Sigmoid colon (tissue), 7 donors: Measurements from ENCODE around the gene PAQR4. TPM values are rescaled to one million over a fixed set of nuclear protein-coding genes. Genes with fewer than 3 reads are reported as not detected.

Experiments used
- DNase-seq: peaks from one replicate; pipeline ENCODE4 v3.0.0-alpha.2; 2019
- H3K27ac ChIP-seq, 4 donors: fragments of 200-600 bp; sonication (generic); one replicate each; pipeline ENCODE4 v1.5.1; 2016 to 2019; ENCODE audit warnings: mild to moderate bottlenecking in 1 of 4
- H3K27me3 ChIP-seq, 3 donors: fragments of 200-600 bp; sonication (generic); one replicate each; pipeline ENCODE4 v1.5.1; 2019; ENCODE audit warnings: mild to moderate bottlenecking in 1 of 3
- H3K36me3 ChIP-seq, 4 donors: fragments of 200-600 bp; sonication (generic); one replicate each; pipeline ENCODE4 v1.5.1; 2016 to 2019
- H3K4me1 ChIP-seq, 4 donors: fragments of 200-600 bp; sonication (generic); one replicate each; pipeline ENCODE4 v1.5.1; 2017 to 2019
- H3K4me3 ChIP-seq, 4 donors: fragments of 200-600 bp; sonication (generic); one replicate each; pipeline ENCODE4 v1.5.1; 2017 to 2019; ENCODE audit warnings: mild to moderate bottlenecking in 2 of 4, moderate library complexity in 1 of 4
- H3K9me3 ChIP-seq, 4 donors: fragments of 200-600 bp in 3 of 4; sonication (generic) in 3 of 4; one replicate each; pipeline versions ENCODE4 v1.5.1 to v1.6.1; 2013 to 2019
- EP300 ChIP-seq, 4 donors: sonication (generic); formaldehyde crosslinking; IDR thresholded peaks; one replicate each; pipeline ENCODE4 v1.6.1; 2017; ENCODE audit warnings: antibody characterized with exemption in 4 of 4
- POLR2A ChIP-seq, 2 donors: fragments of 450-650 bp; IDR thresholded peaks; one replicate each; pipeline ENCODE4 v1.6.1; 2016; ENCODE audit warnings: antibody characterized with exemption in 2 of 2, mild to moderate bottlenecking in 2 of 2, moderate library complexity in 2 of 2
- POLR2AphosphoS5 ChIP-seq, 4 donors: sonication (generic); formaldehyde crosslinking; IDR thresholded peaks; one replicate each; pipeline ENCODE4 v1.6.1; 2017; ENCODE audit warnings: antibody characterized with exemption in 4 of 4
- WGBS, 2 donors: extraction: QIAGEN DNeasy Blood & Tissue Kit; methylation state at CpG; one replicate each; pipeline ENCODE4 v1.1.7; 2013; 5-methylcytosine and 5-hydroxymethylcytosine counted together
- intact Hi-C: fragments of 100-400 bp; cut with DNase I; formaldehyde crosslinking; loops from one replicate; pipeline ENCODE4 v1.15.1; 2023
- polyA plus RNA-seq, 3 donors: library from polyadenylated mRNA; stranded (reverse); fragments of 200-250 nt; gene quantifications; one replicate each; pipeline ENCODE4 v1.2.3, GENCODE V29; 2013
- total RNA-seq, 4 donors: library from RNA; depleted of rRNA; stranded (reverse); fragments of >200 nt; gene quantifications; one replicate each; pipeline ENCODE4 v1.1.0, GENCODE V29; 2016
- TF ChIP-seq, protein P1 (sequence below), 4 experiments: fragments of 450-650 bp in 3 of 4; fragments of 200-600 bp in 1 of 4; IDR thresholded peaks; one replicate each; pipeline ENCODE4 v1.5.1; 2016 to 2019; ENCODE audit warnings: antibody characterized with exemption in 4 of 4, mild to moderate bottlenecking in 3 of 4, moderate library complexity in 2 of 4
- donor health status: healthy with polysubstance abuse.
- donor health status: Bipolar disorder and iron deficiency.
- donor health status: healthy.

Gene PAQR4
- total and polyA plus RNA-seq, 7 donors = 0.83 to 22.1 (median 3.6) TPM

DNA sequence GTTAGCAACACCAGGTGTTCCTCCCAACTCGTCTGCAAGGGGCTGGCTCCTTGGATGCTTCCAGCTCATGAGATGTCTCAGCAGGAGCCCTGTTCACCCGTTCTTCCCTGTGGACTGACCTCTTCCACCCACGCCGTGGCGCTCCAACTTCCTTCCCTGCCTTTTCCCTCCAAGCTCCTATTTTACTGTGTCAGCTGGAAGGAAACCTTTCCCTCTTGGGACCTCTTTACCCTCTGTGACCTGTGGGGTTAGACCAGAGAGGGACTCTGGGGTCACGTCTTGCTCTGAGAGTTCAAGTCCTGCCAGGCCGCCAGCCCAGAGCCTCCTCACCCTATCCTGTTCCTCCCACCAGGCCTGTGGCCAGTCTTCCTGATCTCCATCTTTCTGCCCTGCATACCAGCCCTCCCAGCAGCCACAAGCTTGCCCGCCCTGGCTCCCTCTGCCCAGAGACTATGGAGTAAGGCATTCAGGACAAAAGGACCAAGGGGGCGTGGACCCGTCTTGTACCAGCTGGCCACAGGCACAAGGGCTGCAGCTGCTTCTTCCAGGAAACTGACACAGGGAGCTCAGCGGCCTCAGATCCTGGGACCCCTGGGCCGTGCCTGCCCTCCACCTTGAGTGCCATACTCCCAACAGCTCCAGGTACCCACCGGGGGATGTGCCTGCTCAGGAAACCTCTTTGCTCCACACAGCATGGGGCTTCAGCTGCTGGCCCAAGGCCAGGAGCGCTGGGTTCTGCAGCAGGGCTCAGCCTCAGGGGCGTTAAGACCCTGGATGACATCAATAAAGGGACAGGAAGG is 3.0 kb downstream of the PAQR4 start:
- WGBS, 2 donors = 81 to 83% methylated on average over 15 of the region's 15 CpGs
- TF ChIP-seq EP300 (IDR thresholded peaks at IDR 0.05) (no peak), POLR2A (IDR thresholded peaks at IDR 0.05) (no peak), POLR2AphosphoS5 (IDR thresholded peaks at IDR 0.05) (no peak)
- TF ChIP-seq, protein P1, sequence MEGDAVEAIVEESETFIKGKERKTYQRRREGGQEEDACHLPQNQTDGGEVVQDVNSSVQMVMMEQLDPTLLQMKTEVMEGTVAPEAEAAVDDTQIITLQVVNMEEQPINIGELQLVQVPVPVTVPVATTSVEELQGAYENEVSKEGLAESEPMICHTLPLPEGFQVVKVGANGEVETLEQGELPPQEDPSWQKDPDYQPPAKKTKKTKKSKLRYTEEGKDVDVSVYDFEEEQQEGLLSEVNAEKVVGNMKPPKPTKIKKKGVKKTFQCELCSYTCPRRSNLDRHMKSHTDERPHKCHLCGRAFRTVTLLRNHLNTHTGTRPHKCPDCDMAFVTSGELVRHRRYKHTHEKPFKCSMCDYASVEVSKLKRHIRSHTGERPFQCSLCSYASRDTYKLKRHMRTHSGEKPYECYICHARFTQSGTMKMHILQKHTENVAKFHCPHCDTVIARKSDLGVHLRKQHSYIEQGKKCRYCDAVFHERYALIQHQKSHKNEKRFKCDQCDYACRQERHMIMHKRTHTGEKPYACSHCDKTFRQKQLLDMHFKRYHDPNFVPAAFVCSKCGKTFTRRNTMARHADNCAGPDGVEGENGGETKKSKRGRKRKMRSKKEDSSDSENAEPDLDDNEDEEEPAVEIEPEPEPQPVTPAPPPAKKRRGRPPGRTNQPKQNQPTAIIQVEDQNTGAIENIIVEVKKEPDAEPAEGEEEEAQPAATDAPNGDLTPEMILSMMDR (IDR thresholded peaks at IDR 0.05) = no peak
- H3K27me3 ChIP-seq = peaks cover 11 to 41% (median 28%) of the 10 kb centered on the region in 3 donors
- H3K4me3 ChIP-seq = no peak overlapping the region
- no peak for DNase-seq
- intact Hi-C loops = no loop called here
- H3K36me3 ChIP-seq = no peaks in the 10 kb centered on the region
- no peaks in the 10 kb centered on the region for H3K9me3 ChIP-seq
- peaks cover 0 to 30% (median 24%) of the 10 kb centered on the region in 4 donors for H3K4me1 ChIP-seq
- H3K27ac ChIP-seq = no peak overlapping the region

DNA sequence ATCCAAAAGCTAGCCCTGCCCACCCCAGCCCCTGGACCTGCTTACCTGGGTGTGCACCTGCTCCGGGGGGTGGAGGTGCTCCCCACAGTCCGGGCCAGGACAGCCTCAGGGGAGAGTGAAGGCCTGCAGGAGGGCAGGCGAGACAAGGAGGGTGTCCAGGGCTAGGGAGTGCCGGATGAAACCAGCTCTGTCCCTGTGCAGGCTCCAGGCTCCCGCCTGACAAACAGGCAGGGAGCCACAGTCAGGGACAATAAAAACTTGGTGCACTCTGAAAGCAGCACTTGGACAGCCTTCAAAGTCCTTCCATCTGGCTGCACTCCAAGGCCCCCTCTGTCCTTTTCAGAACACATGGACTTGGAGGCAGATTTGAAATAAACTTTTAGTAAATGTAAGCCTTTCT is 3.9 kb downstream of the PAQR4 start:
- TF ChIP-seq EP300 (IDR thresholded peaks at IDR 0.05) (no peak), POLR2A (IDR thresholded peaks at IDR 0.05) (no peak), POLR2AphosphoS5 (IDR thresholded peaks at IDR 0.05) (no peak)
- TF ChIP-seq, protein P1 (IDR thresholded peaks at IDR 0.05) = no peak
- Histone ChIP-seq H3K36me3 (no peaks in the 10 kb centered on the region), H3K27ac (no peak overlapping the region), H3K9me3 (no peaks in the 10 kb centered on the region), H3K4me1 (peaks cover 0 to 22% (median 21%) of the 10 kb centered on the region in 4 donors), H3K27me3 (peaks cover 2 to 34% (median 19%) of the 10 kb centered on the region in 3 donors), H3K4me3 (no peak overlapping the region)
- intact Hi-C loops = no loop called here
- WGBS, 2 donors = 38 to 85% methylated on average over 5 of the region's 5 CpGs
- no peak for DNase-seq

DNA sequence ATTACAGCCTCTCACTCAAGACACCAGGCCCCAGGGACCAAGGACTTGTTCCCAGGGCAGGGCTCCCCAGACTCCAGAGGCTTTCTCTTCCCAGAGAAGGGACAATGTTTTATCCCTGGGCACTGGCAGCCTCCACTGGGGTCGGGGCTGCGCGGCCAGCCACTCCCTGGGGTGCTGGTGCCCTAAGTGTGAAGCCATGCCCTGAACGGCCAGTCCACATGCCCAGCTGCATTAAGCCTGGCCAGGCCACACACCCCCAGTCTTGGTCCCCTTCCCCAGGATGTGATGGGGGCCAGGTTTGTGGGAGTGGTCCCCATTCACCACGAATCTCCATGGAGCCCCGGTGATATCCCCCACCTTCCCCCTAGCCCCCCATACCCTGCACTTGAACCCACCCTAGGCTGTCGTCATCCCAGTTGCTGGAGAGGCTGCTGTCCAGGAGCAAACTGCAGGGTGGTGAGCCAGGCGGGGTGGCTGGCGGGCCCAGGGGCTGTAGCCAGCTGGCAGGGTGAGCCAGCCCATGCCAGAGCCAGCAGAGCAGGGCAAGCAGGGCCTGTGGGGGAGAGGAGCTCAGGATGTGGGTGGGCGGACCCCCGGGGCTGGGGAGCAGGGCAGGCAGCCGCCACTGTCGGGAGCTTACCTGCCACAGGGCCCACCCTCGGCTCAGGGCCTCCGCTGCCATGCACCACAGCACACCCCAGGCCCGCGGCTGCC is 4.6 kb downstream of the PAQR4 start:
- Histone ChIP-seq H3K27me3 (peaks cover 0 to 34% (median 13%) of the 10 kb centered on the region in 3 donors), H3K27ac (no peak overlapping the region), H3K9me3 (no peaks in the 10 kb centered on the region), H3K36me3 (no peaks in the 10 kb centered on the region), H3K4me3 (no peak overlapping the region), H3K4me1 (peaks cover 0 to 17% (median 15%) of the 10 kb centered on the region in 4 donors)
- no peak for TF ChIP-seq POLR2A (IDR thresholded peaks at IDR 0.05)
- TF ChIP-seq, protein P1 (IDR thresholded peaks at IDR 0.05) = no peak
- TF ChIP-seq EP300 (IDR thresholded peaks at IDR 0.05) = no peak
- no peak for TF ChIP-seq POLR2AphosphoS5 (IDR thresholded peaks at IDR 0.05)
- no peak for DNase-seq
- WGBS, 2 donors = 85 to 87% methylated on average over 17 of the region's 17 CpGs
- intact Hi-C loops = no loop called here

DNA sequence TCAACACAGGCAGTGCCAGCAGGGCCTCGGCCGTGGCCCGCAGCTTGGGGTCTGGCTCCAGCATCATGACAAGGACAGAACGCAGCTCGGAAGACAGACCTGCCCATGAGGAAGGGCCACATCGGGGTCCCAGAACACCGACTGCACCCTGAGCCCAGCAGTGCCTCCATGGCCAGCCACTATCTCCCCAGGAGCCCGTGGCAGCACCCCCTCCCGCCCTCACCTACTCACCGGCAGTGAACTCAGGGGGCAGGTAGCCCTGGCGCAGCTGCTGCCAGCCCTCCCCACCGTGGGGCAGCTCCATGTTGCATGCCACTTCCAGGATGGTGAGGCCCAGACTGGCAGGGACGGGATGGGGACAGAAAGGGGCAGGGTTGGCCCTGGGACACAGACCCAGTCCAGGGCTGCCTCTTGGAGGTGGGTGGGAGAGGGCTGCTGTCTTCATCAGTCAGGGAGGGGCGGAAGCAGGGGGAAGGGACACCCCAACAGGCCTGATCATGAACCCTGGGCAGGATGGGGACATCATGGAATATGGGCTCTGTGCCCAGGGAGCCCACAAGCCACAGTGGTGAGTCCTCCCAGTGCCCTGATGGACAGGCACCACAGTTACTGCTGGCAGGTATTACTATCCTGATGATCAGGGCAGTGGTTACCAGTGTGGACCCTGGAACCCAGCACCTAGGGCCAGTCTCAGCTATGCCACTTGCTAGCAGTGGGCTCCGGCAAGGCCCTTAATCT is 5.3 kb downstream of the PAQR4 start:
- H3K27ac ChIP-seq = no peak overlapping the region
- TF ChIP-seq, protein P1 (IDR thresholded peaks at IDR 0.05) = no peak
- TF ChIP-seq POLR2A (IDR thresholded peaks at IDR 0.05) (no peak), EP300 (IDR thresholded peaks at IDR 0.05) (no peak), POLR2AphosphoS5 (IDR thresholded peaks at IDR 0.05) (no peak)

More for the DNA sequence above, 5.3 kb downstream of the PAQR4 start:
- Histone ChIP-seq H3K9me3 (no peaks in the 10 kb centered on the region), H3K4me3 (no peak overlapping the region), H3K4me1 (peaks cover 0 to 13% (median 11%) of the 10 kb centered on the region in 4 donors), H3K36me3 (no peaks in the 10 kb centered on the region), H3K27me3 (peaks cover 4 to 39% (median 16%) of the 10 kb centered on the region in 3 donors)
- DNase-seq = no peak
- WGBS, 2 donors = 92 to 95% methylated on average over 15 of the region's 15 CpGs
- intact Hi-C loops = no loop called here
